Measurements from ENCODE around the gene SOHLH1.

Gene SOHLH1

DNA sequence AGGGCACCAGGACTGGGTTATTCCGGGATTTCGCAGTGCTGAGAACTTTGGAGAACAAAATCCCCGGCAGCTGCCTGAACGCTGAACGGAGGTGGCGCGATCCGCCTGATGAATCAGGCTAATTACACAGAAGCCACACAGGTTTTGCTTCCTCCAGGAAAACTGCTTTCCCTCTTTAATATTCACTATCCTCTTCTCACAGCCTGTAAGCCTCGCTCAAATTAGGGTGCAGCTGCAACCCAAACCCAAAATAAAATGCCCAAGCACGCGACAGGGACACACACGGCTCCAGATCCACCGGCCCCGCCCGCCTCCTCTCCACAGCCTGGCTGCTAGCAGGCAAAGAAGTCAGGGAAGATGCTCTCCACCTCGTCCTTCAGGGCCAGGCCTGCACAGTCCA lies 6.0 kb downstream of the SOHLH1 start:
- in situ Hi-C loops (cut with MboI; ENCODE audit: low sequenced_read_pairs) = loop anchor here (25.0 kb wide), 1 partner anchor 94 kb away; no protein-coding TSS in a partner anchor
- no peaks in the 10 kb centered on the region for H3K4me1 ChIP-seq
- peaks cover 4% of the 10 kb centered on the region for H3K27me3 ChIP-seq (ENCODE audit: low read depth)
- H3K9me3 ChIP-seq = no peaks in the 10 kb centered on the region
- H3K4me3 ChIP-seq = no peak overlapping the region
- DNase-seq (ENCODE audit: low spot score in 2 of 2) = no peak
- H3K36me3 ChIP-seq (replicated peaks) = no peaks in the 10 kb centered on the region

- Histone ChIP-seq H3K27me3 (ENCODE audit: low read depth) (peaks cover 4% of the 10 kb centered on the region), H3K36me3 (replicated peaks) (no peaks in the 10 kb centered on the region), H3K9me3 (no peaks in the 10 kb centered on the region), H3K4me1 (no peaks in the 10 kb centered on the region), H3K4me3 (no peak overlapping the region)
- no peak for DNase-seq (ENCODE audit: low spot score in 2 of 2)
- in situ Hi-C loops (cut with MboI; ENCODE audit: low sequenced_read_pairs) = loop anchor here (25.0 kb wide), 1 partner anchor 95 kb away; no protein-coding TSS in a partner anchor
Observed at GRCh38 chr9:135692410-135692809, 6.9 kb downstream of the SOHLH1 start.

DNA sequence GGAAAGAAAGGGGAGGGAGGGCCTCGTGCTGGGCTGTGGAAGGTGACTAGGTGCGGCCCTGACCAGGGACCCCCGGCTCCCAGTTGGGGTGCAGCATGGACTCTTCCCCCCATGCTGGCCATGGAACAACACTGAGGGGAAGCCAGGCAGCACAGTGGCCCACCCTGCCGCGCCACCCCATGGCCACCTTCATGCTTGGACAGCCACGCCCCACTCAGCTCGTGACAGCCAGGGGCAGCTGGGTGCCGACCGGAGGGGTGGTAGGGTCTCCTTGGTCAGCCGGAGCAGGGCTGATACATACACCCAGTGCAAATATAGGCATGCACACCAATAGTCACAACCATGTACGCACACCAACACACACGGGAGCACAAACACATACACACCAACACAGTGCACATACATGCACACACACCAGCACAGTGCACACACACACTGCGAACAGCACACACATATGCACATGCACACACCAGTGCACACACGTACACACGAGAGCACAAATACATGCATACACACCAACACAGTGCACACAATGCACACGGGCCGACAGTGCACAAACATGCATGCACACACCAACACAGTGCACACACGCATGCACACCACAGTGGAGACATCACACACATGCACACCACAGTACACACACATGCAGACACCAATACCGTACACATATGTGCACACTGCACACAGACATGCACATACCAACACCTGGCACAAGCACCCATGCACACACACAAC lies 8.3 kb downstream of the SOHLH1 start:
- no peak overlapping the region for H3K4me3 ChIP-seq
- in situ Hi-C loops (cut with MboI; ENCODE audit: low sequenced_read_pairs) = loop anchor here (25.0 kb wide), 1 partner anchor 96 kb away; no protein-coding TSS in a partner anchor
- H3K27me3 ChIP-seq (ENCODE audit: low read depth) = peaks cover 4% of the 10 kb centered on the region
- H3K4me1 ChIP-seq = no peaks in the 10 kb centered on the region
- no peaks in the 10 kb centered on the region for H3K9me3 ChIP-seq
- no peaks in the 10 kb centered on the region for H3K36me3 ChIP-seq (replicated peaks)
- no peak for DNase-seq (ENCODE audit: low spot score in 2 of 2)

DNA sequence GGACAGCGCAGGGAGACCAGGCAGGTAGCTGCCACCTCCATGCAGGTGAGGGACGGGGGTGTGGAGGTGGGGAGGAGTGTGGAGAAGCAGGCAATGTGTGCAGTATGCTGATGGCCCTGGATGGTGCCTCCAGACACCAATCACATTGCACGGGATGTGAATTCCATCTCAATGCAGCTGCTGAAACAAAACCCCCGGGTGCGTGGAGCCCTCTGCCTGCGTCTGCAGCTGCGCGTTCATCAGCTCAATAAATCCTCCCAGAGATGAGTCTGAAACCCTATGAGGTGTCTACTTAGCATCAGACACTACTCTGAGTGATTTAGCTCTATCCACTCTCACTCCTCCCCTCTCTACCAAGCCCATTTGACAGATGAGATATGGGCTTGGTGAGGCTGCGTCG lies 10.3 kb downstream of the SOHLH1 start:
- H3K27me3 ChIP-seq (ENCODE audit: low read depth) = peaks cover 8% of the 10 kb centered on the region
- H3K36me3 ChIP-seq (replicated peaks) = no peaks in the 10 kb centered on the region
- no peak overlapping the region for H3K4me3 ChIP-seq
- no peak for DNase-seq (ENCODE audit: low spot score in 2 of 2)
- no peaks in the 10 kb centered on the region for H3K4me1 ChIP-seq
- in situ Hi-C loops (cut with MboI; ENCODE audit: low sequenced_read_pairs) = loop anchor here (25.0 kb wide), 1 partner anchor 98 kb away; no protein-coding TSS in a partner anchor
- no peaks in the 10 kb centered on the region for H3K9me3 ChIP-seq

- H3K27me3 ChIP-seq (ENCODE audit: low read depth) = peaks cover 8% of the 10 kb centered on the region
- H3K9me3 ChIP-seq = no peaks in the 10 kb centered on the region
- DNase-seq (ENCODE audit: low spot score in 2 of 2) = no peak
- H3K4me1 ChIP-seq = no peaks in the 10 kb centered on the region
- no peak overlapping the region for H3K4me3 ChIP-seq
- no peaks in the 10 kb centered on the region for H3K36me3 ChIP-seq (replicated peaks)
- in situ Hi-C loops (cut with MboI; ENCODE audit: low sequenced_read_pairs) = loop anchor here (25.0 kb wide), 1 partner anchor 100 kb away; no protein-coding TSS in a partner anchor
Observed at GRCh38 chr9:135687216-135687615, 12.1 kb downstream of the SOHLH1 start.

GRCh38 chr9:135684691-135685090 lies 14.6 kb downstream of the SOHLH1 start:
- Histone ChIP-seq H3K36me3 (replicated peaks) (no peaks in the 10 kb centered on the region), H3K4me1 (no peaks in the 10 kb centered on the region), H3K9me3 (no peaks in the 10 kb centered on the region), H3K27me3 (ENCODE audit: low read depth) (peaks cover 6% of the 10 kb centered on the region), H3K4me3 (no peak overlapping the region)
- in situ Hi-C loops (cut with MboI; ENCODE audit: low sequenced_read_pairs) = loop anchor here (25.0 kb wide), 1 partner anchor 103 kb away; no protein-coding TSS in a partner anchor
- DNase-seq (ENCODE audit: low spot score in 2 of 2) = no peak

DNA sequence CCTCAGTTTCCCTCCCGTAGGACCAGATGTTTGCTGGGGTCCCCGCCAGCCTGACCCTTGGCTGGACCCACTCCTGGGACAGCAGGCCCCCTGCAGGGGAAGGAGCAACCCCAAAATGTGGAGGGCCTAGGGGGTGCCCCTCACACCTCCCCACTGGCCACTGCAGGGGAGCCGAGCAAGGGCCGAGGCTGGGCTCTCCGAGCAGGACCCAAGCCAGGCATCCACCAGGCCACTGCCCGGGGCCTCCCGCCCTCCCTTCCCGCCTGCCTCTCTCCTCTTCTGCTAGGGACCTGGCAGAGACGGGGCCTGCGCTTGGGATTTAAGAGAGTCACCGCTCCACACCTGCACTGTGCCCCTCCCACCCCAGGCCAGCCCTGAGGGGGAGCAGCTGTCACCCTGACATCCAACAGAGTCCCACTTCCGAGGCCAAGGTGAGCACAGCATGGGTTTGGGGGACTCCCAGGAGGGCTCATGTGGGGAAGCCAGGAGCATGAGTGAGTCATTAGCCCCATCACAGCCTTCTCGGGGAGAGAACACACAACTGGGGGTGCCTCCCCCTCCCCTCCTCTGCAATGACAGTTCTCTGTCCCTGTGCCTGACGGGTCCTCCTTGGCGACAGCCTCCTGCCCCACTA lies 15.8 kb downstream of the SOHLH1 start:
- Histone ChIP-seq H3K9me3 (no peaks in the 10 kb centered on the region), H3K4me1 (no peaks in the 10 kb centered on the region), H3K36me3 (replicated peaks) (no peaks in the 10 kb centered on the region), H3K27me3 (ENCODE audit: low read depth) (peaks cover 4% of the 10 kb centered on the region; the same call in 1 of the 2 replicates), H3K4me3 (no peak overlapping the region)
- in situ Hi-C loops (cut with MboI; ENCODE audit: low sequenced_read_pairs) = loop anchor here (25.0 kb wide), 1 partner anchor 104 kb away; no protein-coding TSS in a partner anchor
- DNase-seq (ENCODE audit: low spot score in 2 of 2) = no peak

DNA sequence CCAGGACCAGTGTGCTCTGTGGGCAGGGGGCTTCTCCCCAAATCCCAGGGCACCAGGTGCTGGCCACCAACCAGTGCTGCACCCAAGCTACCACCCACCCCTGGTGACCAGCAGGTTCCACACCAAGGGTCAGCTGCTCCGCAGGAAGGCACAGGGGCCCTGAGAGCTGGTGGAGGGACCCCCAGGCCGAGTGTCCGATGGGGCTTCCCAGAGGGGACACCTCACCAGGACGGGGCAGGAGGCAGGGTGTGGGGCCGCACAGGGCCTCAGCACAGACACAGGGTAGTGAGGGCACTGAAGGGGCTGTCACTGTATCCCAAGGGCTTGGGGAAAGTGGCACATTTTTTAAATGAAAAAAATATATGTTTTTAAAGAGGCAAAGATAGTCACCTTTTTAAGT lies 18.1 kb downstream of the SOHLH1 start:
- Histone ChIP-seq H3K4me1 (no peaks in the 10 kb centered on the region), H3K4me3 (no peak overlapping the region), H3K27me3 (ENCODE audit: low read depth) (peaks cover 4% of the 10 kb centered on the region; the same call in 1 of the 2 replicates), H3K36me3 (replicated peaks) (no peaks in the 10 kb centered on the region), H3K9me3 (no peaks in the 10 kb centered on the region)
- DNase-seq (ENCODE audit: low spot score in 2 of 2) = no peak
- in situ Hi-C loops (cut with MboI; ENCODE audit: low sequenced_read_pairs) = loop anchor here (25.0 kb wide), 1 partner anchor 106 kb away; no protein-coding TSS in a partner anchor

DNA sequence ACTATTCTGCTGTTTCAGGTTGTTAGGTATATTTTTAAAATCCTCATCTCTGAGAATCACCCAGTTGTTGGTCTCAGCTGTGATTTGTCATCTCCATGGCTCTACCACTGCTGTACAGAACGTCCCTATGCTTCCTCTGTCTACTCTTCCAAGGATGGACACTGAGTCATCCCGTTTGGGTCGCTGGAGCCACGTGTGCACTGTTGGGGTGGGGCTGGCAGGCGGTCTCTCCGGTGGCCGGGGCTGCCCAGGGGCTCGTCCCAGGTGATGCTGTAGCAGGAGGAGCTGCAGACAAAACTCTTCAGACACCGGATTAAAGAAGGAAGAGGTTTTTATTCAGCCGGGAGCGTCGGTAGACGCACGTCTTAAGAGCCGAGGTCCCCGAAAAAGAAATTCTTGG lies 19.2 kb downstream of the SOHLH1 start:
- in situ Hi-C loops (cut with MboI; ENCODE audit: low sequenced_read_pairs) = loop anchor here (25.0 kb wide), 1 partner anchor 107 kb away; no protein-coding TSS in a partner anchor
- Histone ChIP-seq H3K9me3 (no peaks in the 10 kb centered on the region), H3K4me1 (no peaks in the 10 kb centered on the region), H3K4me3 (no peak overlapping the region), H3K27me3 (ENCODE audit: low read depth) (peaks cover 4% of the 10 kb centered on the region; the same call in 1 of the 2 replicates), H3K36me3 (replicated peaks) (no peaks in the 10 kb centered on the region)
- DNase-seq (ENCODE audit: low spot score in 2 of 2) = no peak

DNA sequence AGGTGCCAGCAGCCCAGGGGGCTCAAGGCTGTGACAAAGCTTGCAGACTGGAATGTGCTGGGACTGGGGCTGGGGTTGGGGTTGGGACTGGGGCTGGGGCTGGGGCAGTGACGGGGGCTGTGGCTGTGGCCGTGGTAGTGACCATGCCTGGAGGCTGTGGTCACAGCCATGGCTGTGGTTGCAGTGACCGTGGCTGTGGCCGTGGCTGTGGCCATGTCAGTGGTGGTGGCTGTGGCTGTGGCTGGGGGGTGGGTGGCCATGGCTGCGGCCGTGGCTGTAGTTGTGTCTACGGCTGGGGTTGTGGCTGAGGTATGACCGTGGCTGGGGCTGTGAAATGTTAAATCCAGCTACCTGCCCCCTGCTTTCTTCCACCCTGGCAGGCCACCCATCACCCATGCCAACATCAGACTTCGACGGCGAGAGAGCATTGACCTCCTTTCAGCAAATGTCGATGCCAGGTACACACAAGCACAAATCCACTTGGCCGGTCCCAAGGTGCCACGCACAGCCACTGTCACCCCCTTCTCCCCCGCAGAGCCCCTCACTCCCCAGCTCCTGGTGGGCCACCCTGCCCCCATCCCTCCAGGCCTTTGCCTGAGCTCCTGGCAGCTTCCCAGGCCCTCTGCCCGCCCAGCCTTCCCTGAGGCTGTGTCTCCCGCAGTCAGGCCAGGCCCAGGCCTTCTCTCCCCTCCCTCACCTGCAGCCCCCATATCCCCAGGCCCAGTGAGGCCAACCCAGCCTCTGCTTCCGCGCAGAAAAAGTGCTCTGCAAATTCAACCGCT lies 20.9 kb downstream of the SOHLH1 start:
- Histone ChIP-seq H3K4me1 (no peaks in the 10 kb centered on the region), H3K36me3 (replicated peaks) (no peaks in the 10 kb centered on the region), H3K9me3 (no peaks in the 10 kb centered on the region), H3K4me3 (no peak overlapping the region), H3K27me3 (ENCODE audit: low read depth) (no peaks in the 10 kb centered on the region)
- no peak for DNase-seq (ENCODE audit: low spot score in 2 of 2)
- in situ Hi-C loops (cut with MboI; ENCODE audit: low sequenced_read_pairs) = loop anchor here (25.0 kb wide), 1 partner anchor 109 kb away; no protein-coding TSS in a partner anchor

DNA sequence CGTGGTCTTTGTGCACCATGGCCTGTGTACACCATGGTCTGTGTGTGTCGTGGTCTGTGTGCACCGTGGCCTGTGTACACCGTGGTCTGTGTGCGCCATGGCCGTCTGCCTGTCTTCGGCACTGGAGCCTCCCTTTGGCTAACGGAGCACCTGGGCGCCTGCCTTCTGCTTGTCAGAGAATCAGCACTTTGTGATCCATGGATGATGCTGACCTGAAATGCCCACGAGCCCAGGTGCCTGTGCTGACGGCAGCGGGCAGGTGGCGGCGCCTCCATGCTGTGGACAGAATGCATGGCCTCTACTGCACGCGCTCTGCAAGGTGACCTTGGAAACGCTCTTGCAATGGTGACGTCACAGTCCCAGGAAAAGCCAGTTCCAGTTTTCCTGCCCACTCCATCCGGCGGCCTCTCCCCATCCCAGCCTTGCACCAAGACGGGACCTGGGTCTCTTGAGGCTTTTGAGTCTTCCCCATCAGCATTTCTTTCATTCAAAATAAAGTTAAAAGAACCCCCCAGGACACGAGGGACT lies 21.6 kb downstream of the SOHLH1 start:
- no peak for DNase-seq (ENCODE audit: low spot score in 2 of 2)
- Histone ChIP-seq H3K9me3 (no peaks in the 10 kb centered on the region), H3K4me1 (no peaks in the 10 kb centered on the region), H3K27me3 (ENCODE audit: low read depth) (no peaks in the 10 kb centered on the region), H3K36me3 (replicated peaks) (no peaks in the 10 kb centered on the region), H3K4me3 (no peak overlapping the region)
- in situ Hi-C loops (cut with MboI; ENCODE audit: low sequenced_read_pairs) = loop anchor here (25.0 kb wide), 1 partner anchor 110 kb away; no protein-coding TSS in a partner anchor

GRCh38 chr9:135676891-135677290 lies 22.4 kb downstream of the SOHLH1 start:
- Histone ChIP-seq H3K4me3 (no peak overlapping the region), H3K36me3 (replicated peaks) (no peaks in the 10 kb centered on the region), H3K27me3 (ENCODE audit: low read depth) (no peaks in the 10 kb centered on the region), H3K4me1 (no peaks in the 10 kb centered on the region), H3K9me3 (no peaks in the 10 kb centered on the region)
- DNase-seq (ENCODE audit: low spot score in 2 of 2) = no peak
- in situ Hi-C loops (cut with MboI; ENCODE audit: low sequenced_read_pairs) = loop anchor here (25.0 kb wide), 1 partner anchor 110 kb away; no protein-coding TSS in a partner anchor

GRCh38 chr9:135674977-135675376 lies 24.3 kb downstream of the SOHLH1 start:
- H3K27me3 ChIP-seq (ENCODE audit: low read depth) = no peaks in the 10 kb centered on the region
- H3K36me3 ChIP-seq (replicated peaks) = no peaks in the 10 kb centered on the region
- H3K9me3 ChIP-seq = no peaks in the 10 kb centered on the region
- H3K4me3 ChIP-seq = no peak overlapping the region
- no peak for DNase-seq (ENCODE audit: low spot score in 2 of 2)
- in situ Hi-C loops (cut with MboI; ENCODE audit: low sequenced_read_pairs) = loop anchor here (25.0 kb wide), 1 partner anchor 112 kb away; no protein-coding TSS in a partner anchor
- H3K4me1 ChIP-seq = no peaks in the 10 kb centered on the region
